Peyer's patch (tissue), 4 donors: ENCODE data around the gene LMF1. TPM values are rescaled to one million over a fixed set of nuclear protein-coding genes. Genes with fewer than 3 reads are reported as not detected.

ENCODE experiments used
- DNase-seq, 3 donors: peaks; one replicate each; pipeline ENCODE4 v3.0.0-alpha.2; 2017 to 2019
- H3K27ac ChIP-seq, 4 donors: fragments of 200-600 bp; sonication (generic); one replicate each; pipeline ENCODE4 v1.5.1; 2016 to 2019
- H3K27me3 ChIP-seq, 2 donors: fragments of 200-600 bp; sonication (generic); one replicate each; pipeline ENCODE4 v1.5.1; 2019
- H3K36me3 ChIP-seq, 3 donors: fragments of 200-600 bp; sonication (generic); one replicate each; pipeline ENCODE4 v1.5.1; 2016 to 2019
- H3K4me1 ChIP-seq, 4 donors: fragments of 200-600 bp; sonication (generic); one replicate each; pipeline ENCODE4 v1.5.1; 2016 to 2019
- H3K4me3 ChIP-seq, 4 donors: fragments of 200-600 bp; sonication (generic); 1 replicate in 3 of 4; 2 replicates in 1 of 4; pipeline ENCODE4 v1.5.1; 2016 to 2019; ENCODE audit warnings: mild to moderate bottlenecking in 1 of 4
- H3K9me3 ChIP-seq, 4 donors: fragments of 200-600 bp; sonication (generic); one replicate each; pipeline ENCODE4 v1.5.1; 2016 to 2019; ENCODE audit warnings: mild to moderate bottlenecking in 1 of 4
- POLR2A ChIP-seq, 2 donors: fragments of 450-650 bp; IDR thresholded peaks; one replicate each; pipeline ENCODE4 v1.5.1; 2017; ENCODE audit warnings: antibody characterized with exemption in 2 of 2, mild to moderate bottlenecking in 2 of 2, moderate library complexity in 2 of 2
- total RNA-seq, 4 donors: library from RNA; depleted of rRNA; stranded (reverse); fragments of >200 nt; gene quantifications; one replicate each; pipeline ENCODE4 v1.1.0, GENCODE V29; 2016
- TF ChIP-seq, protein P1 (sequence below), 6 experiments: fragments of 450-650 bp in 4 of 6; fragments of 200-600 bp in 2 of 6; sonication (generic) in 1 of 6; IDR thresholded peaks; one replicate each; pipeline ENCODE4 v1.5.1; 2017 to 2019; ENCODE audit warnings: antibody characterized with exemption in 6 of 6, mild to moderate bottlenecking in 3 of 6, moderate library complexity in 1 of 6

The LMF1 gene
- total RNA-seq, 4 donors from 2014 or later, result 16.3 to 85.4 (median 54.6) TPM

GRCh38 chr16:929227-930073 is 41.3 kb downstream of the LMF1 start:
- Histone ChIP-seq H3K36me3 (peaks cover 0 to 21% (median 0%) of the 10 kb centered on the region in 3 donors), H3K27me3 (no peaks in the 10 kb centered on the region), H3K4me1 (no peaks in the 10 kb centered on the region), H3K27ac (no peak overlapping the region), H3K4me3 (no peak overlapping the region), H3K9me3 (no peaks in the 10 kb centered on the region)
- DNase-seq, result no peak
- TF ChIP-seq, protein P1, sequence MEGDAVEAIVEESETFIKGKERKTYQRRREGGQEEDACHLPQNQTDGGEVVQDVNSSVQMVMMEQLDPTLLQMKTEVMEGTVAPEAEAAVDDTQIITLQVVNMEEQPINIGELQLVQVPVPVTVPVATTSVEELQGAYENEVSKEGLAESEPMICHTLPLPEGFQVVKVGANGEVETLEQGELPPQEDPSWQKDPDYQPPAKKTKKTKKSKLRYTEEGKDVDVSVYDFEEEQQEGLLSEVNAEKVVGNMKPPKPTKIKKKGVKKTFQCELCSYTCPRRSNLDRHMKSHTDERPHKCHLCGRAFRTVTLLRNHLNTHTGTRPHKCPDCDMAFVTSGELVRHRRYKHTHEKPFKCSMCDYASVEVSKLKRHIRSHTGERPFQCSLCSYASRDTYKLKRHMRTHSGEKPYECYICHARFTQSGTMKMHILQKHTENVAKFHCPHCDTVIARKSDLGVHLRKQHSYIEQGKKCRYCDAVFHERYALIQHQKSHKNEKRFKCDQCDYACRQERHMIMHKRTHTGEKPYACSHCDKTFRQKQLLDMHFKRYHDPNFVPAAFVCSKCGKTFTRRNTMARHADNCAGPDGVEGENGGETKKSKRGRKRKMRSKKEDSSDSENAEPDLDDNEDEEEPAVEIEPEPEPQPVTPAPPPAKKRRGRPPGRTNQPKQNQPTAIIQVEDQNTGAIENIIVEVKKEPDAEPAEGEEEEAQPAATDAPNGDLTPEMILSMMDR (IDR thresholded peaks at IDR 0.05), result no peak
- TF ChIP-seq POLR2A (IDR thresholded peaks at IDR 0.05), result no peak

- Histone ChIP-seq H3K9me3 (no peaks in the 10 kb centered on the region), H3K27ac (no peak overlapping the region), H3K36me3 (peaks cover 0 to 17% (median 0%) of the 10 kb centered on the region in 3 donors), H3K4me3 (no peak overlapping the region), H3K27me3 (no peaks in the 10 kb centered on the region), H3K4me1 (no peaks in the 10 kb centered on the region)
- no peak for TF ChIP-seq POLR2A (IDR thresholded peaks at IDR 0.05)
- TF ChIP-seq, protein P1 (IDR thresholded peaks at IDR 0.05), result no peak
- no peak for DNase-seq
Observed at GRCh38 chr16:928526-928925, 42.3 kb downstream of the LMF1 start.

- Histone ChIP-seq H3K27ac (no peak overlapping the region), H3K9me3 (no peaks in the 10 kb centered on the region), H3K27me3 (no peaks in the 10 kb centered on the region), H3K36me3 (peaks cover 0 to 18% (median 0%) of the 10 kb centered on the region in 3 donors), H3K4me1 (no peaks in the 10 kb centered on the region), H3K4me3 (no peak overlapping the region)
- TF ChIP-seq, protein P1 (IDR thresholded peaks at IDR 0.05), result no peak
- no peak for TF ChIP-seq POLR2A (IDR thresholded peaks at IDR 0.05)
- no peak for DNase-seq
Observed at GRCh38 chr16:927931-928330, 42.9 kb downstream of the LMF1 start.

- Histone ChIP-seq H3K9me3 (no peaks in the 10 kb centered on the region), H3K27me3 (no peaks in the 10 kb centered on the region), H3K4me3 (no peak overlapping the region), H3K27ac (no peak overlapping the region), H3K4me1 (no peaks in the 10 kb centered on the region), H3K36me3 (peaks cover 0 to 13% (median 0%) of the 10 kb centered on the region in 3 donors)
- no peak for DNase-seq
- no peak for TF ChIP-seq POLR2A (IDR thresholded peaks at IDR 0.05)
- TF ChIP-seq, protein P1 (IDR thresholded peaks at IDR 0.05), result no peak
Observed at GRCh38 chr16:927406-927805, 43.4 kb downstream of the LMF1 start.

- TF ChIP-seq POLR2A (IDR thresholded peaks at IDR 0.05), result no peak
- TF ChIP-seq, protein P1 (IDR thresholded peaks at IDR 0.05), result no peak
- no peak overlapping the region for H3K4me3 ChIP-seq
- no peaks in the 10 kb centered on the region for H3K9me3 ChIP-seq
- no peak for DNase-seq
- no peaks in the 10 kb centered on the region for H3K27me3 ChIP-seq
- H3K27ac ChIP-seq, result no peak overlapping the region
- H3K36me3 ChIP-seq, result peaks cover 0 to 10% (median 0%) of the 10 kb centered on the region in 3 donors
- H3K4me1 ChIP-seq, result no peaks in the 10 kb centered on the region
Observed at GRCh38 chr16:926715-927114, 44.1 kb downstream of the LMF1 start.
